Astrocyte (in vitro differentiated cells and primary cell): ENCODE results near the gene FBXO22. TPM values are rescaled to one million over a fixed set of nuclear protein-coding genes. Genes with fewer than 3 reads are reported as not detected.

Experiments used
- DNase-seq: peaks from one replicate; pipeline ENCODE4 v3.0.0-alpha.2; 2010; ENCODE audit warnings: low read depth
- FAIRE-seq: peaks from 2 replicates; lab custom pipeline; 2011; peaks lifted over from hg19 to GRCh38; lab: Jason Lieb, UNC
- H2AFZ ChIP-seq: 2 replicates; pipeline ENCODE4 v1.6.0; 2012; ENCODE audit warnings: low read depth, low read length, inconsistent platforms
- H3K27ac ChIP-seq: 2 replicates; pipeline ENCODE4 v1.5.1; 2011; ENCODE audit warnings: low read depth, low read length, inconsistent platforms
- H3K27me3 ChIP-seq: 2 replicates; pipeline ENCODE4 v1.6.0; 2011; ENCODE audit warnings: low read length, inconsistent platforms; ENCODE audit not compliant: insufficient read depth
- H3K36me3 ChIP-seq: 2 replicates; pipeline ENCODE4 v1.5.1; 2011; ENCODE audit warnings: low read length, inconsistent platforms; ENCODE audit not compliant: insufficient read depth
- H3K4me1 ChIP-seq: 2 replicates; pipeline ENCODE4 v1.5.1; 2011; ENCODE audit warnings: low read length, inconsistent platforms; ENCODE audit not compliant: insufficient read depth
- H3K4me2 ChIP-seq: 2 replicates; pipeline ENCODE4 v1.6.0; 2012; ENCODE audit warnings: low read length, inconsistent platforms
- H3K4me3 ChIP-seq: 2 replicates; pipeline ENCODE4 v1.5.1; 2011; ENCODE audit warnings: low read depth, mild to moderate bottlenecking, low read length, inconsistent platforms; ENCODE audit not compliant: insufficient read depth
- H3K79me2 ChIP-seq: 2 replicates; pipeline ENCODE4 v1.6.0; 2012; ENCODE audit warnings: mild to moderate bottlenecking, low read length, inconsistent platforms; ENCODE audit not compliant: insufficient read depth
- H3K9ac ChIP-seq: 2 replicates; pipeline ENCODE4 v1.6.0; 2012; ENCODE audit warnings: mild to moderate bottlenecking, low read length, inconsistent platforms
- H3K9me3 ChIP-seq: 2 replicates; pipeline ENCODE4 v1.5.1; 2012; ENCODE audit warnings: low read depth, mild to moderate bottlenecking, low read length, inconsistent platforms; ENCODE audit not compliant: insufficient read depth
- H4K20me1 ChIP-seq: 2 replicates; pipeline ENCODE4 v1.6.0; 2012; ENCODE audit warnings: low read length, inconsistent platforms; ENCODE audit not compliant: insufficient read depth
- H3K27ac Mint-ChIP-seq: one replicate; pipeline ENCODE4 v1.8.0; 2021; ENCODE audit warnings: mild to moderate bottlenecking, mixed read lengths; ENCODE audit not compliant: unreplicated experiment
- H3K27me3 Mint-ChIP-seq: one replicate; pipeline ENCODE4 v1.8.0; 2021; ENCODE audit warnings: low read depth, mixed read lengths; ENCODE audit not compliant: unreplicated experiment
- H3K36me3 Mint-ChIP-seq: one replicate; pipeline ENCODE4 v1.8.0; 2021; ENCODE audit warnings: low read depth, mixed read lengths; ENCODE audit not compliant: unreplicated experiment
- H3K4me1 Mint-ChIP-seq: one replicate; pipeline ENCODE4 v1.8.0; 2021; ENCODE audit warnings: low read depth, mixed read lengths; ENCODE audit not compliant: unreplicated experiment
- H3K4me3 Mint-ChIP-seq: one replicate; pipeline ENCODE4 v1.8.0; 2021; ENCODE audit warnings: mild to moderate bottlenecking, moderate library complexity, mixed read lengths; ENCODE audit not compliant: unreplicated experiment
- H3K9me3 Mint-ChIP-seq: one replicate; pipeline ENCODE4 v1.8.0; 2021; ENCODE audit warnings: mild to moderate bottlenecking, mixed read lengths; ENCODE audit not compliant: unreplicated experiment
- CTCF ChIP-seq: IDR thresholded peaks from 2 replicates; pipeline ENCODE4 v1.5.1; 2011; ENCODE audit warnings: low read depth, mild to moderate bottlenecking, inconsistent platforms, low read length, moderate library complexity; ENCODE audit not compliant: insufficient read depth
- EZH2 ChIP-seq: IDR thresholded peaks from 2 replicates; pipeline ENCODE4 v1.6.1; 2012; ENCODE audit warnings: mild to moderate bottlenecking, low read length, inconsistent platforms; ENCODE audit not compliant: insufficient read depth
- total RNA-seq: library from RNA; stranded (reverse); gene quantifications from 2 replicates; pipeline ENCODE4 v1.2.1, GENCODE V29; 2021

The FBXO22 gene
- total RNA-seq, 1 donor from 2014 or later, result 69.1 TPM

- peaks cover 1% of the 10 kb centered on the region for H3K4me1 ChIP-seq
- no peaks in the 10 kb centered on the region for H3K9me3 ChIP-seq
- TF ChIP-seq CTCF (no peak), EZH2 (no peak)
- no peak for DNase-seq
- peaks cover 53% of the 10 kb centered on the region for H3K79me2 ChIP-seq
- H3K27me3 Mint-ChIP-seq, result no peaks in the 10 kb centered on the region
- H3K9me3 Mint-ChIP-seq, result peaks cover 4% of the 10 kb centered on the region
- FAIRE-seq, result no peak
- peaks cover 65% of the 10 kb centered on the region for H4K20me1 ChIP-seq
- H3K27ac ChIP-seq, result no peak overlapping the region
- no peak overlapping the region for H3K4me3 Mint-ChIP-seq
- no peak overlapping the region for H3K9ac ChIP-seq
- peaks cover 23% of the 10 kb centered on the region for H3K36me3 Mint-ChIP-seq
- peaks cover under 1% of the 10 kb centered on the region for H3K4me1 Mint-ChIP-seq
- no peak overlapping the region for H3K4me3 ChIP-seq
- H3K27me3 ChIP-seq, result no peaks in the 10 kb centered on the region
- H3K27ac Mint-ChIP-seq, result no peak overlapping the region
- peaks cover 26% of the 10 kb centered on the region for H3K36me3 ChIP-seq
- H2AFZ ChIP-seq, result no peak overlapping the region
- H3K4me2 ChIP-seq, result no peak overlapping the region
Measured at GRCh38 chr15:75916978-75917377, 13.3 kb downstream of the FBXO22 start.

GRCh38 chr15:75918135-75918534 is 14.5 kb downstream of the FBXO22 start:
- Histone ChIP-seq H3K36me3 (peaks cover 23% of the 10 kb centered on the region), H3K4me3 (no peak overlapping the region), H3K4me1 (peaks cover 7% of the 10 kb centered on the region), H3K27ac (no peak overlapping the region), H3K4me2 (no peak overlapping the region), H3K27me3 (no peaks in the 10 kb centered on the region), H3K9me3 (no peaks in the 10 kb centered on the region), H3K9ac (no peak overlapping the region), H4K20me1 (peaks cover 67% of the 10 kb centered on the region), H2AFZ (no peak overlapping the region), H3K79me2 (peaks cover 54% of the 10 kb centered on the region)
- Mint-ChIP-seq H3K4me3 (no peak overlapping the region), H3K36me3 (peaks cover 19% of the 10 kb centered on the region), H3K27ac (no peak overlapping the region), H3K9me3 (no peaks in the 10 kb centered on the region), H3K4me1 (peaks cover 12% of the 10 kb centered on the region), H3K27me3 (no peaks in the 10 kb centered on the region)
- TF ChIP-seq CTCF (no peak), EZH2 (no peak)
- FAIRE-seq (no peak), DNase-seq (no peak)

GRCh38 chr15:75920079-75920478 is 16.4 kb downstream of the FBXO22 start:
- peaks cover 59% of the 10 kb centered on the region for H3K79me2 ChIP-seq
- H2AFZ ChIP-seq, result no peak overlapping the region
- Mint-ChIP-seq H3K27me3 (no peaks in the 10 kb centered on the region), H3K9me3 (no peaks in the 10 kb centered on the region), H3K4me1 (peaks cover 23% of the 10 kb centered on the region), H3K4me3 (no peak overlapping the region), H3K36me3 (peaks cover 15% of the 10 kb centered on the region), H3K27ac (no peak overlapping the region)
- peaks cover 72% of the 10 kb centered on the region for H4K20me1 ChIP-seq
- H3K4me2 ChIP-seq, result no peak overlapping the region
- no peak overlapping the region for H3K27ac ChIP-seq
- H3K36me3 ChIP-seq, result peaks cover 17% of the 10 kb centered on the region
- FAIRE-seq (no peak), DNase-seq (peak; percentile 54)
- H3K4me3 ChIP-seq, result no peak overlapping the region
- TF ChIP-seq EZH2, result no peak
- no peaks in the 10 kb centered on the region for H3K9me3 ChIP-seq
- H3K4me1 ChIP-seq, result peaks cover 7% of the 10 kb centered on the region
- no peaks in the 10 kb centered on the region for H3K27me3 ChIP-seq
- no peak overlapping the region for H3K9ac ChIP-seq
